Kidney epithelial cell (primary cell): ENCODE results near the gene NEK6. TPM values are rescaled to one million over a fixed set of nuclear protein-coding genes. Genes with fewer than 3 reads are reported as not detected.

Source experiments
- DNase-seq: peaks from one replicate; pipeline ENCODE4 v3.0.0-alpha.2; 2010; ENCODE audit warnings: low read depth
- H3K27me3 ChIP-seq: 2 replicates; pipeline ENCODE4 v1.6.0; 2011; ENCODE audit warnings: low read length; ENCODE audit not compliant: control insufficient read depth, insufficient read depth
- H3K36me3 ChIP-seq: 2 replicates; pipeline ENCODE4 v1.5.1; 2011; ENCODE audit warnings: low read length; ENCODE audit not compliant: control insufficient read depth, insufficient read depth
- H3K4me3 ChIP-seq: 2 replicates; pipeline ENCODE4 v1.5.1; 2011; ENCODE audit warnings: low read depth, mild to moderate bottlenecking, control low read depth, low read length
- CTCF ChIP-seq: IDR thresholded peaks from 2 replicates; pipeline ENCODE4 v1.5.1; 2011; ENCODE audit warnings: mild to moderate bottlenecking, moderate library complexity, low read length, control low read depth, inconsistent platforms; ENCODE audit not compliant: insufficient read depth, poor library complexity, severe bottlenecking
- total RNA-seq: library from RNA; depleted of rRNA; stranded (reverse); fragments of >200 nt; gene quantifications from 2 replicates; pipeline ENCODE4 v1.2.3, GENCODE V29; 2015

Gene NEK6
- total RNA-seq, 1 donor from 2014 or later, result 17.8 TPM

GRCh38 chr9:124260769-124261603 lies 3.2 kb downstream of the NEK6 start:
- no peaks in the 10 kb centered on the region for H3K27me3 ChIP-seq
- DNase-seq, result no peak

GRCh38 chr9:124261736-124262648 lies 4.2 kb downstream of the NEK6 start:
- no peak for TF ChIP-seq CTCF
- no peak for DNase-seq

More at GRCh38 chr9:124260769-124261603, 3.2 kb downstream of the NEK6 start:
- H3K36me3 ChIP-seq, result no peaks in the 10 kb centered on the region
- no peak for TF ChIP-seq CTCF
- H3K4me3 ChIP-seq, result no peak overlapping the region

GRCh38 chr9:124262649-124262972 lies 4.9 kb downstream of the NEK6 start:
- no peak for DNase-seq
- Histone ChIP-seq H3K27me3 (no peaks in the 10 kb centered on the region), H3K36me3 (no peaks in the 10 kb centered on the region), H3K4me3 (no peak overlapping the region)
- no peak for TF ChIP-seq CTCF

More at GRCh38 chr9:124261736-124262648, 4.2 kb downstream of the NEK6 start:
- H3K27me3 ChIP-seq, result no peaks in the 10 kb centered on the region
- no peak overlapping the region for H3K4me3 ChIP-seq
- H3K36me3 ChIP-seq, result no peaks in the 10 kb centered on the region

GRCh38 chr9:124263213-124263612 lies 5.5 kb downstream of the NEK6 start:
- TF ChIP-seq CTCF, result no peak
- Histone ChIP-seq H3K36me3 (no peaks in the 10 kb centered on the region), H3K4me3 (no peak overlapping the region), H3K27me3 (no peaks in the 10 kb centered on the region)
- DNase-seq, result no peak

GRCh38 chr9:124263800-124264426 lies 6.2 kb downstream of the NEK6 start:
- TF ChIP-seq CTCF, result no peak
- H3K36me3 ChIP-seq, result no peaks in the 10 kb centered on the region
- no peaks in the 10 kb centered on the region for H3K27me3 ChIP-seq
- no peak for DNase-seq
- H3K4me3 ChIP-seq, result no peak overlapping the region
